Fibroblast of gingiva (primary cell): ENCODE results near the gene GPR15LG.
A peak's percentile ranks its signal among the peaks of the same experiment; 100 is the strongest.

Experiments
- DNase-seq: peaks from one replicate; pipeline ENCODE4 v3.0.0-alpha.2; 2011; ENCODE audit warnings: low read depth

Gene GPR15LG

GRCh38 chr10:84214612-84215235 is 41.1 kb downstream of the GPR15LG start:
- DNase-seq = no peak

- no peak for DNase-seq
Measured at GRCh38 chr10:84216834-84217233, 43.2 kb downstream of the GPR15LG start.

- no peak for DNase-seq
Measured at GRCh38 chr10:84217746-84218145, 44.1 kb downstream of the GPR15LG start.

- DNase-seq = no peak
Measured at GRCh38 chr10:84221916-84222315, 48.3 kb downstream of the GPR15LG start.

- no peak for DNase-seq
Measured at GRCh38 chr10:84224411-84225028, 50.9 kb downstream of the GPR15LG start.

GRCh38 chr10:84225427-84226173 is 52.0 kb downstream of the GPR15LG start, which contains the start of gene LRIT2:
LRIT2 (minus strand) TSS chr10:84225544; CDS start chr10:84225520, 24 bp downstream.
- no peak for DNase-seq

GRCh38 chr10:84226616-84227015 is 53.0 kb downstream of the GPR15LG start:
- no peak for DNase-seq

- DNase-seq = no peak
Measured at GRCh38 chr10:84227810-84228209, 54.2 kb downstream of the GPR15LG start.

- peak; percentile 6 for DNase-seq
Measured at GRCh38 chr10:84230359-84230758, 56.8 kb downstream of the GPR15LG start.

- no peak for DNase-seq
Measured at GRCh38 chr10:84232376-84232775, 58.8 kb downstream of the GPR15LG start.

- DNase-seq = no peak
Measured at GRCh38 chr10:84233940-84234339, 60.3 kb downstream of the GPR15LG start.

GRCh38 chr10:84234479-84234878 is 60.9 kb downstream of the GPR15LG start:
- no peak for DNase-seq
